HCT116 (cell line): ENCODE data around the gene TAPBPL. TPM values are rescaled to one million over a fixed set of nuclear protein-coding genes. Genes with fewer than 3 reads are reported as not detected.

Source experiments
- ATAC-seq: fragments of 200-7000 bp; cut with Tn5 transposase; 2 replicates; pipeline ENCODE4 v1.9.1; 2020; ENCODE audit warnings: mild to moderate bottlenecking, moderate library complexity
- BruUV-seq: library from RNA; stranded (reverse); fragments of 400-500 nt; replicated peaks from 2 replicates; lab custom pipeline; 2021; lab: Mats Ljungman, UMichigan
- CTCF ChIA-PET: fragments of 300-600 bp; sonication (Branson Sonifier 250); formaldehyde crosslinking; loops from one replicate; lab custom pipeline; 2021; ENCODE audit warnings: antibody characterized with exemption; lab: Charles Lee
- POLR2A ChIA-PET: fragments of 300-600, 350-600 bp; sonication (Branson Sonifier 250); formaldehyde crosslinking; loops from one replicate; lab custom pipeline; 2021; ENCODE audit warnings: antibody characterized with exemption; lab: Charles Lee
- RAD21 ChIA-PET, 2 experiments: fragments of 300-600 bp; sonication (Branson Sonifier 250); formaldehyde crosslinking; loops; one replicate each; lab custom pipeline; 2023; ENCODE audit warnings: low total read pairs in 2 of 2; ENCODE audit not compliant: uncharacterized antibody in 2 of 2, unreplicated experiment in 2 of 2, low non-redundant PET in 1 of 2; lab: Charles Lee
- DNase-seq: peaks from one replicate; pipeline ENCODE4 v3.0.0-alpha.2; 2010; ENCODE audit warnings: low read depth, low spot score
- H2AFZ ChIP-seq: fragments of 200-600 bp; shearing (Covaris generic), sonication (generic); 2 replicates; pipeline ENCODE4 v1.6.1; 2017; ENCODE audit warnings: low read depth, mixed run types, mixed read lengths, antibody characterized with exemption, low read length; ENCODE audit not compliant: poor library complexity, severe bottlenecking
- H3K27ac ChIP-seq: 2 replicates; pipeline ENCODE4 v1.5.1; 2012; ENCODE audit warnings: low read depth, low read length
- H3K27me3 ChIP-seq: fragments of 200-600 bp; sonication (generic); 2 replicates; pipeline ENCODE4 v1.6.1; 2016; ENCODE audit warnings: mixed run types, low read length, mixed read lengths; ENCODE audit not compliant: insufficient read depth
- H3K36me3 ChIP-seq, 2 experiments: fragments of 200-500 bp in 1 of 2; fragments of 200-600 bp in 1 of 2; sonication (Bioruptor generic) in 1 of 2; sonication (generic) in 1 of 2; 2 replicates each; pipeline versions ENCODE4 v1.5.1 to v1.6.1; 2014 to 2016; ENCODE audit warnings: low read length in 2 of 2, inconsistent platforms in 1 of 2, mixed read lengths in 1 of 2, mixed run types in 1 of 2; ENCODE audit not compliant: insufficient read depth in 2 of 2, control insufficient read depth in 1 of 2
- H3K4me1 ChIP-seq, 2 experiments: fragments of 200-600 bp in 1 of 2; sonication (generic) in 1 of 2; 2 replicates each; pipeline versions ENCODE4 v1.5.1 to v1.6.1; 2012 to 2017; ENCODE audit warnings: low read length in 2 of 2, inconsistent platforms in 1 of 2, mild to moderate bottlenecking in 1 of 2, mixed read lengths in 1 of 2, mixed run types in 1 of 2, moderate library complexity in 1 of 2; ENCODE audit not compliant: insufficient read depth in 2 of 2, control insufficient read depth in 1 of 2
- H3K4me2 ChIP-seq: fragments of 200-600 bp; sonication (generic); 2 replicates; pipeline ENCODE4 v1.6.1; 2017; ENCODE audit warnings: mixed run types, low read length, mixed read lengths
- H3K4me3 ChIP-seq, 2 experiments: fragments of 200-600 bp in 1 of 2; sonication (generic) in 1 of 2; replicated peaks in 1 of 2; 2 replicates each; pipeline ENCODE4 v1.5.1; 2011 to 2016; ENCODE audit warnings: low read length in 2 of 2, control low read depth in 1 of 2, low read depth in 1 of 2, mild to moderate bottlenecking in 1 of 2, mixed read lengths in 1 of 2, mixed run types in 1 of 2
- H3K79me2 ChIP-seq: fragments of 200-600 bp; sonication (generic); 2 replicates; pipeline ENCODE4 v1.6.1; 2017; ENCODE audit warnings: mild to moderate bottlenecking, mixed run types, low read length, moderate library complexity, mixed read lengths; ENCODE audit not compliant: insufficient read depth
- H3K9ac ChIP-seq: fragments of 200-600 bp; sonication (generic); 2 replicates; pipeline ENCODE4 v1.6.1; 2016; ENCODE audit warnings: low read length, mixed read lengths
- H3K9me2 ChIP-seq: fragments of 200-600 bp; sonication (generic), shearing (Covaris generic); 2 replicates; pipeline ENCODE4 v1.6.1; 2017; ENCODE audit warnings: mixed run types, mild to moderate bottlenecking, moderate library complexity; ENCODE audit not compliant: insufficient read depth
- H3K9me3 ChIP-seq, 2 experiments: fragments of 200-500 bp in 1 of 2; fragments of 200-600 bp in 1 of 2; sonication (Bioruptor generic) in 1 of 2; sonication (generic) in 1 of 2; 2 replicates each; pipeline ENCODE4 v1.6.1; 2014 to 2017; ENCODE audit warnings: low read length in 2 of 2, mixed read lengths in 2 of 2, inconsistent platforms in 1 of 2, low read depth in 1 of 2, mild to moderate bottlenecking in 1 of 2, mixed run types in 1 of 2, moderate library complexity in 1 of 2; ENCODE audit not compliant: control insufficient read depth in 1 of 2, insufficient read depth in 1 of 2
- H4K20me1 ChIP-seq: fragments of 200-600 bp; sonication (generic), shearing (Covaris generic); 2 replicates; pipeline ENCODE4 v1.6.1; 2017; ENCODE audit warnings: mixed run types, mild to moderate bottlenecking, moderate library complexity; ENCODE audit not compliant: insufficient read depth
- EGR1 ChIP-seq: IDR thresholded peaks from 2 replicates; pipeline ENCODE4 v1.6.1; 2012; ENCODE audit warnings: low read depth
- ELF1 ChIP-seq: IDR thresholded peaks from 2 replicates; pipeline ENCODE4 v1.6.1; 2012; ENCODE audit warnings: low read depth, borderline replicate concordance
- POLR2AphosphoS5 ChIP-seq: IDR thresholded peaks from 2 replicates; pipeline ENCODE4 v1.6.1; 2011; ENCODE audit warnings: mild to moderate bottlenecking, low read depth, low read length, moderate library complexity
- RAD21 ChIP-seq: IDR thresholded peaks from 2 replicates; pipeline ENCODE4 v1.6.1; 2012; ENCODE audit warnings: low read depth, mild to moderate bottlenecking
- ZFX ChIP-seq: fragments of 450-650 bp; IDR thresholded peaks from 2 replicates; pipeline ENCODE4 v1.6.1; 2017
- intact Hi-C: fragments of 100-400 bp; cut with micrococcal nuclease; formaldehyde crosslinking; loops from 2 replicates; pipeline ENCODE4 v1.10.0; 2022
- total RNA-seq: library from RNA; stranded (reverse); gene quantifications from one replicate; pipeline ENCODE4 v1.2.1, GENCODE V29; 2021; ENCODE audit not compliant: unreplicated experiment
- TF ChIP-seq, protein P1 (sequence below), 3 experiments: fragments of 200-600 bp in 1 of 3; sonication (generic) in 1 of 3; IDR thresholded peaks in 2 of 3; conservative IDR thresholded peaks in 1 of 3; 2 replicates each; pipeline ENCODE4 v1.5.1; 2012 to 2017; ENCODE audit warnings: low read depth in 2 of 3, low read length in 2 of 3, antibody characterized with exemption in 1 of 3, borderline replicate concordance in 1 of 3, control low read depth in 1 of 3, mild to moderate bottlenecking in 1 of 3, mixed read lengths in 1 of 3, mixed run types in 1 of 3, moderate library complexity in 1 of 3; ENCODE audit not compliant: insufficient read depth in 1 of 3

TAPBPL gene
- total RNA-seq, 1 experiment from 2014 or later: 0.54 TPM

DNA sequence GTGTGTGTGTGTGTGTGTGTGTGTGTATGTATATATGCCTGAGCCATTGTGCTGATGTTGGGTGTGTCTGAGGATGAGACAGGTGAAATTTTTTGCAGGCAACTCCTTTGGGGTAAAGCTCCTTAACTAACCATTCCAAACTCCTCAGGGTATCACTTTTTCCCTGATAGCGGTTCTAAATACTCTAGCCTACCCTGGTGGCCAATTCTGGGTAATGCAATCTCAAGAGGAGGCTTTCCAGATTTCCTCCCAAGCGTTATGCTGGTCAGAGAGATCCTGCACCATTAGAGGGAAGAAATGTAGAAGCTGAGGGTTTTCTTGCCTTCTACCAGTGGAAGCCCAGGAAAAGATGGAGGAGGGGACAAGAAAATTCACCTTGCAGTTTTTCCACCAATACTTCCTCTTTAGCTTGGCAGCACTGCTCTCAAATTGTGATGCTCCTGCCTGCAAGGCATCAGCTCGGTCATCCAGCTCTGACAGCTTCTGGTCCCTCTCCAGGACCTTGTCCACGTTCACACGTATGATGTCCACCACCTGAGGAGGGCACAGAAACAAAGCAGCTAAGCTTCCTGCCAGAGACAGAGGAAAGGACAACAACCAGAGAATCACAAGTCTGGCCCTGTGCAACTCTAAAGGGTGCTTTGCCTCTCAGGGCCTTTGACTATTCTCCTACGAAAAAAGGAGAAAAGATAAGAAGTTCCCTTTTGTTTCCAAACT, 13.8 kb downstream of the TAPBPL start:
- Histone ChIP-seq H3K9me3 (no peaks in the 10 kb centered on the region), H3K27me3 (no peaks in the 10 kb centered on the region), H3K9ac (no peak overlapping the region), H3K4me2 (no peak overlapping the region), H3K9me2 (no peaks in the 10 kb centered on the region), H3K79me2 (no peaks in the 10 kb centered on the region; the same call in 1 of the 2 replicates), H3K27ac (no peak overlapping the region), H3K36me3 (peaks cover 14 to 31% of the 10 kb centered on the region in 2 experiments; a peak in 3 of 4 replicates), H4K20me1 (no peaks in the 10 kb centered on the region), H3K4me1 (peaks cover 6 to 14% of the 10 kb centered on the region in 2 experiments), H3K4me3 (no peak overlapping the region), H2AFZ (no peak overlapping the region)
- TF ChIP-seq ELF1: no peak
- TF ChIP-seq POLR2AphosphoS5: no peak
- peak; percentile 95 for TF ChIP-seq RAD21
- TF ChIP-seq ZFX: no peak
- no peak for TF ChIP-seq EGR1
- TF ChIP-seq, protein P1, sequence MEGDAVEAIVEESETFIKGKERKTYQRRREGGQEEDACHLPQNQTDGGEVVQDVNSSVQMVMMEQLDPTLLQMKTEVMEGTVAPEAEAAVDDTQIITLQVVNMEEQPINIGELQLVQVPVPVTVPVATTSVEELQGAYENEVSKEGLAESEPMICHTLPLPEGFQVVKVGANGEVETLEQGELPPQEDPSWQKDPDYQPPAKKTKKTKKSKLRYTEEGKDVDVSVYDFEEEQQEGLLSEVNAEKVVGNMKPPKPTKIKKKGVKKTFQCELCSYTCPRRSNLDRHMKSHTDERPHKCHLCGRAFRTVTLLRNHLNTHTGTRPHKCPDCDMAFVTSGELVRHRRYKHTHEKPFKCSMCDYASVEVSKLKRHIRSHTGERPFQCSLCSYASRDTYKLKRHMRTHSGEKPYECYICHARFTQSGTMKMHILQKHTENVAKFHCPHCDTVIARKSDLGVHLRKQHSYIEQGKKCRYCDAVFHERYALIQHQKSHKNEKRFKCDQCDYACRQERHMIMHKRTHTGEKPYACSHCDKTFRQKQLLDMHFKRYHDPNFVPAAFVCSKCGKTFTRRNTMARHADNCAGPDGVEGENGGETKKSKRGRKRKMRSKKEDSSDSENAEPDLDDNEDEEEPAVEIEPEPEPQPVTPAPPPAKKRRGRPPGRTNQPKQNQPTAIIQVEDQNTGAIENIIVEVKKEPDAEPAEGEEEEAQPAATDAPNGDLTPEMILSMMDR (IDR thresholded peaks at IDR 0.05 in 2 of 3, conservative IDR thresholded peaks at IDR 0.05 in 1 of 3; ENCODE audit: borderline replicate concordance in 1 of 3, insufficient read depth in 1 of 3, low read depth in 2 of 3, low read length in 2 of 3): peak; percentile 84 to 85 (median 85)
- ChIA-PET RAD21 (interaction anchor here (0.7 to 1.7 kb wide), 11 partner anchors 40 to 477 kb away, joined by 3 to 9 read pairs (median 4); no protein-coding TSS in a partner anchor), CTCF (interaction anchor here (0.6 to 2.1 kb wide), 26 partner anchors 21 to 1622 kb away, joined by 3 to 46 read pairs (median 4); partner anchors contain the start of genes CD27 and TNFRSF1A), POLR2A (interaction anchor here (1.0 to 1.5 kb wide), 4 partner anchors 69 to 142 kb away, joined by 3 to 7 read pairs (median 3); partner anchors contain the start of gene GAPDH)
- BruUV-seq: no TSS peak
- ATAC-seq: peak; percentile 64
- DNase-seq: peak; percentile 54
- intact Hi-C loops: loop anchor here (1.0 to 5.0 kb wide), 4 partner anchors 42 to 403 kb away; no protein-coding TSS in a partner anchor
